ENCODE data around the gene SYNPR. TPM values are rescaled to one million over a fixed set of nuclear protein-coding genes. Genes with fewer than 3 reads are reported as not detected.

The SYNPR gene
- total and polyA plus RNA-seq, 9 donors = not detected

DNA sequence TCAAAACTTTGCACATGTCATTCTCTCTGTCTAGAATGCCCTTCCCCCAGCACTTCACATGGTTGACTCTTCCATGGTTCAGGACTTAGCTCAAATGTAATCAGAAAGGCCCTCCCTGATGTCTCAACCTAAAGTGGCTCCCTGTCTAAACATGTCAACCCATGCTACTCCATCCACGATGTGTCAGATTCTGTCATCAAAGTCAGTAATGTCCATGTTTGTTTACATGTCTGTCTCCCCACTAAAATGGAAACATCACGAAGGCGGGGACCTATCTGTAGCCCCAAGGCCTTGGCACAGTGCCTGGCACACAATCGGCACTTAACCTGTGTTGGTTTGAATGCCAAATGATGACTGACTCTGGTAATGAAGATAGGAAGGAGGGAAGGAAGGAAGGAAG, 353.6 kb downstream of the SYNPR start:
- 72 to 89% (median 82%) methylated on average over 4 of the region's 4 CpGs for WGBS, 3 donors
- H3K36me3 ChIP-seq = no peaks in the 10 kb centered on the region
- H3K4me1 ChIP-seq (ENCODE audit: insufficient read depth) = no peaks in the 10 kb centered on the region
- no peak overlapping the region for H3K4me3 ChIP-seq
- DNase-seq = no peak
- intact Hi-C loops (cut with DNase I) = no loop called here
- H3K27ac ChIP-seq = no peak overlapping the region
- no peaks in the 10 kb centered on the region for H3K9me3 ChIP-seq
- TF ChIP-seq POLR2A (IDR thresholded peaks at IDR 0.05) = no peak
- no peak for TF ChIP-seq CTCF (IDR thresholded peaks at IDR 0.05)
- no peak for TF ChIP-seq EP300 (IDR thresholded peaks at IDR 0.05)
- no peaks in the 10 kb centered on the region for H3K27me3 ChIP-seq

DNA sequence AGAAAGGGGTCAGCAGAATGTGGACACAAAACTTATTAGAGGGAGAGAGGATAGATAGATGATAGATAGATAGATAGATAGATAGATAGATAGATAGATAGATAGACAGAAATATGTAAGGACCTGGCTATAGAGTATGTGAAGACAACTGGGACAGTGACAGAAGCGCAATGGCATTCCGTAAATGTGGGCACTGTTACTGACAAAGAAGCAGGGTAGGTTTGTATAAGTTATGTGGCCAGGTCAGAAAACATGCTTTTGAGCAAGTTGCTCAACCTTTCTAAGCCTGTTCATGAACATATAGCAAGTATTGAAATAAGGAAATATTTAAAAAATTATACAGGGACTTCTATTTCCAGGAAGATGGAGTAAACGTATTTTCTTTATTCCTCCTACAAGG, 357.1 kb downstream of the SYNPR start:
- Histone ChIP-seq H3K27me3 (no peaks in the 10 kb centered on the region), H3K9me3 (no peaks in the 10 kb centered on the region), H3K4me1 (ENCODE audit: insufficient read depth) (no peaks in the 10 kb centered on the region), H3K36me3 (no peaks in the 10 kb centered on the region), H3K4me3 (no peak overlapping the region), H3K27ac (no peak overlapping the region)
- WGBS, 3 donors = 85 to 90% (median 86%) methylated on average over 3 of the region's 3 CpGs
- no peak for DNase-seq
- intact Hi-C loops (cut with DNase I) = no loop called here
- no peak for TF ChIP-seq POLR2A (IDR thresholded peaks at IDR 0.05)
- TF ChIP-seq CTCF (IDR thresholded peaks at IDR 0.05) = no peak
- no peak for TF ChIP-seq EP300 (IDR thresholded peaks at IDR 0.05)

- no peak overlapping the region for H3K4me3 ChIP-seq
- H3K4me1 ChIP-seq (ENCODE audit: insufficient read depth) = no peaks in the 10 kb centered on the region
- no peak for TF ChIP-seq POLR2A (IDR thresholded peaks at IDR 0.05)
- TF ChIP-seq EP300 (IDR thresholded peaks at IDR 0.05) = no peak
- TF ChIP-seq CTCF (IDR thresholded peaks at IDR 0.05) = no peak
- no peaks in the 10 kb centered on the region for H3K9me3 ChIP-seq
- intact Hi-C loops (cut with DNase I) = no loop called here
- no peaks in the 10 kb centered on the region for H3K27me3 ChIP-seq
- H3K36me3 ChIP-seq = no peaks in the 10 kb centered on the region
- no peak for DNase-seq
- 88 to 97% (median 95%) methylated on average over 2 of the region's 2 CpGs for WGBS, 3 donors
- H3K27ac ChIP-seq = no peak overlapping the region
Measured at GRCh38 chr3:63639806-63640205, 361.7 kb downstream of the SYNPR start.

GRCh38 chr3:63642488-63642887, 364.4 kb downstream of the SYNPR start:
- no peak for DNase-seq
- WGBS, 3 donors = 53 to 80% (median 64%) methylated on average over 1 of the region's 1 CpG
- intact Hi-C loops (cut with DNase I) = no loop called here
- Histone ChIP-seq H3K27me3 (no peaks in the 10 kb centered on the region), H3K36me3 (no peaks in the 10 kb centered on the region), H3K9me3 (no peaks in the 10 kb centered on the region), H3K4me3 (no peak overlapping the region), H3K27ac (no peak overlapping the region), H3K4me1 (ENCODE audit: insufficient read depth) (no peaks in the 10 kb centered on the region)
- TF ChIP-seq CTCF (IDR thresholded peaks at IDR 0.05) (no peak), POLR2A (IDR thresholded peaks at IDR 0.05) (no peak), EP300 (IDR thresholded peaks at IDR 0.05) (no peak)
